Measurements from ENCODE around the gene AAK1.
"Not testable (repeated sequence)": the region's sequence is repeated elsewhere in the genome, so short reads cannot be mapped to it uniquely, and the experiment has no call there.

AAK1 gene

DNA sequence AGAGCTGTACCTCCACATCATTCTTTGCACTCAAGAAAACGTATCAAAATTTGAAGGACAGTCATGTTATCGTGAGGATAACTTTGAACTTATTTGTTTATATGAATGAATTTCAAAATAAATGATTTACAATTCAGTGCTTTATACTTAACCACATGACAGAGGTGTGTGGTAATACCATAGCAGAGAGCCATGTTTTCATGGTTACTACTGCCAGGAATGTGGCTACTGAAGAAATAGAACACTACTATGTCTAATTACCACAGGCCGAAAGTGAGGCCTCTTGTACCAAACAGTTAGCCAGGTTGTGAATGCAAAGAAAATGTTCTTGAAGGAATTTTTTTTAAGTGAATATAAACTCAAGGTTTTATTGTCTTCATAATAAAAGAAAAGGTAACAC, 49.2 kb downstream of the AAK1 start:
- DNase-seq = no peak

DNA sequence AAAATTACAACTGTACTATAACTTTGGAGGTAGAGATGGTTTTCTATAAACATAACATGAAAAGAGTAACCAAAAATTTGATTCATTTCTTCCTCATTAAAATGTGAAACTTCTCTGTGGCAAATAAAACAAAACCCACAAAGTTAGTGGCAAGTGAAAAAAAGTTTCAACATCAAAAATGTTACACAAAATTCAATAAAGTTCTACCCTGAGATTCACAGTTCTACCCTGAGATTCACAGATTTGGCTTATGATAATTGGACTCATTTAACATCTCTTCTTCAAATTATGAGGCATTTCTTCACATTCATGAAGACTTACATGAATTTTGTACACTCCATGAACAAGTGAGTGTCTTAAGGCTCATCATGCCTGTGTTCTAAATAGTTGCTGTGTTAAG, 51.0 kb downstream of the AAK1 start:
- no peak for DNase-seq

DNA sequence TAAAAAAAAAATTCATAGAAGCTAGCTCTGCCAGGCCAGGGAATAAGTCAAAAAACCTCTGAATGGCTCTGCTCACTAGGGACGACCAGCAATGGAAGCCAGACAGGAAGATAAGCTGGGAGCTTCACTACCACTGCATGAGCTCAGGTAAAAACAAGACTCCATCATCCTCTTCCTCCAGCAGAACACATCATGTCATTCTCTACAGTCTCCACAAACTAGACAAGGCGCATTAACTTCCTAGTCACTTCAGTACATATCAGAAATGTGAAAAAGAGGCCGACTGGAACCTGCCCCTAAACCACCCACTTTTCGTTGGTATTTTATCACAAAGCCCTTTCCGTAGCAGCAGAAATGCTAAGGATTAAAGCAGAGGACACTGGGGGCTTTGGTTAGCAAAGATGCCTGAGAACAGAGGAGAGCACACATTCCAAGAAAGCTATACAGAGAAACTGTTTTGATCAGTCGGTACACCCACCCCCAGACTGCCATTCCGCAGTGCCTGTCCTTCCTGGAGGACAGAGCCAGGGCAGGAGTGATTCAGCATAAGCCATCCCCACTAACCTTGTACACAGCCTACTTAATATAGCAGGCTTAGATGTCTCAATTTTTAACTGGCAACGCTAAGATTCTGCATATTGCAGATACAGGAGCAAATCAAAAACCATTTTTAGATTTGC, 53.4 kb downstream of the AAK1 start:
- no peak for DNase-seq

DNA sequence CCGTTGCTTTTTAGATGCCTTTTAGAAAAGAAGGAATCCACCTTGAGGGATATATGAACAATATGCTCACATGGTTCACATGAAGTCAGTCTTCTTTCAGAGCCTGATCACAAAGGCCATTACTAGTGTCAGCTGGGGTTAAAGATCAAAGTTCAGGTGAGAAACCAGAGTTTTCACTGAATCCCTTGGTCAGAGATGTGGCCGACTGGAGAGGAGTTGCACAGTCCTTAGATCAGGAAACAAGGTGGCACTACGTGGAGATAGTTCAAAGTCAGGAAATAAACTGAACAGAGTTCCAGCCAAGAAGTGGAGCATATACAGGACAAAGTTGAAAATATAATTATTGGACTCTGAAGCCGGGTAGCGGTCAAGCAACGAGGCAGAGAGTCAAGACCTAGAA, 54.6 kb downstream of the AAK1 start:
- DNase-seq = no peak

DNA sequence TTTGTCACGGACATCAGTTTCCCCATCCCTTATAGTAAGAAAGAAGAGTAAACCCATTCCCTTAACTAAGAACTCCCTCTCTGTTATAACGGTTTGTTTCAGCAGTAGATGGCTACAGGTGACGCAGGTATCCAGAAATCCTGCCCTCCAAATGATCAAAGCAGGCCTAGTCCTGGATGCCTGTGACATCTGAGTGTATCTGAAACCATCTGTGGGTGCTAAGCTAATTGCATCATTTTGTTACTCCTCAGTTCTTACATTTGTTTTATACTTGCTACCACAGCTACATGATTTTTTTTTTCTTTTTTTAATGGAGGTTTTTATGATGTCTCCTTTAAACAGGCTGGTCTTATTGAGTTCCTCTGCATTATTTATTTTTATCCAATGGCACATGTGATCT, 55.1 kb downstream of the AAK1 start:
- DNase-seq = no peak

DNA sequence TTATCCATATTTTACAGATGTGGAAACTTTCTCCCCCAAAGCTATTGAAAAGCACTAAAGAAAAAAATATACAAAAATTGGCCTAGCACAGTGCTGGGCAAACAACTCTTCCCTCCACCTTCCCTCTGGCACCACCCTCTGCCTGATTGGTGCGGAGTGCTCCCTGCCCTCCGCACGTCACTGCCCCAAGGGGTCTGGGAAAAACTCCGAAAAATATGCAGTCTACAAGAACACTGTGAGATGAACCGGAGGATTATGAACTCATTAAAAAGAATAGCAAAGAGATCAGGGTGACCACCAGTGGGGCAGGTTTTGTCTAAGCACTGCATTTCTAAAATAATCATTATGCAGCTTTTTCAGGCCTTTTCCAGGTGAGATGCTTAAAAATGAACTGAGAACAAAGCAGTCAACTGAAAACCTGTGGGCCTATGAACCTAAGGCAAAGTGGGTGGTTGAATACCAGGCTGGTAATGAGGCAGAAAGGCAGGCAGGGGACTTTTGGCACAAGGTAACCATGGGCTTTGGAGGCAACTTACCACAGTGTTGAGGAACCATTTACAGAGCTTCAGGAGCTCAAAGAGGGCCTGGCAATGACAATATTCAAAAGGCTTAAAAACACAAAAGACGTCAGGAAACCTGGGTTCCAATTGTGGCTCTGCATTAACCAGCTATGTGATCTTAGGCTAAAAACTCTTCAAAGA, 57.5 kb downstream of the AAK1 start:
- DNase-seq = no peak

DNA sequence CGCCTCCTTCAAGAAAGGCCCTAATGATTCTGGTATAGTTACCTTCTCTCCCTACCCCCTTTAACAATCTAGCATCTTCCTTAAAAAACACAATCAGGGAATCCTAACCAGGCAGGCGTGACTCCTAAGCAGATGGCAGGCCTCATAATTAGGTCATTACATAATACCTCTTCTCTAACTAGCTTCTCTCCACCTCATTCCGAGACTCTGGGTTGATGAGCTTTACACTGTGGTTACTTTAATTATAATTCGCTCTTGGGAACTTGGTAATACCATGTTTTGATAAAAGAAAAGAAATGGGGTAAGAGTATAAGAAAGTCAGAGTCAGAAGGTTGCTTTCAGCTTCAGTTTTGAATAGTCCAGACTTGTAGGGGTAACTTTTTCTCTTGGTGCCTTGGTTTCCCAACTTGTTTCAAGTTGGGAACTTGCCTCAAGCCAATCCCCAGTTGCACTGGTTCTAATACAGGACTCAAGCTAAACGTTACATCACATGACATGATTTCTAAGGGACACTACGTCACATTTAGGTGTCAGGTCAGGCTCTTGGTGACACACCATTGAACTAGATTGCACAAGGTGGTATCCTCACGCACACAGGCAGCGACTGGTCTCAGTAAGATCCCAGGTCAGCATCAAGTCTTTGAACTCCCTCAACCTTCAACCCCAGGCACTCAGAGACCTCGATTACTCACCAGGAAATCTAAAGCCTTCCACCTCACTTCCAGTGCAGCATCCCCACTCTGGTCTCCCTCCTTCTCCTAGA, 59.2 kb downstream of the AAK1 start:
- DNase-seq = no peak

DNA sequence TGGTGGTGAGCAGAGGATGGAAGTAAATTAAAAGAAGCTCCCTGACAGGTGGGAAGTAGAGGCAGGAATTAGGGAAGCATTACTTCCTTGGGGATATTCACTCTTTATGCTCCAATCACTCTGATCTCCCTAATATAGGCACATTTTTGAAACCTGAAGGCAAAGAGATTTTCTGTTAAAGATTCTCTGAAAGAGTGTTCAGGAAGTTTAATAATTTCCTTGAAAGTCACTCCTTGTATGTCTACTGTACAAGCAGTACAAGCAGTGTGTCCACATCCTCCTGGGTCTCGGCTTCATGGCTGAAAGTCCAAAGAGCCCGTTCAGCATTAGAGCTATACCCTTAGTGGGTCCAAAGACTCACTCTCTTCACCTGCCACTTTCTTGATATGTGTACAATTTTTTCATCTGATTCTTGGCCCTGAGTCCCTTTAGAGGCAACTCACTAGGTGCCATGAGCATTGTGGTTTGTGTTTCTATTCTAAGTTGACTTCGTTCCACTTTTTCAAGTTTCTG, 60.2 kb downstream of the AAK1 start:
- no peak for DNase-seq

DNA sequence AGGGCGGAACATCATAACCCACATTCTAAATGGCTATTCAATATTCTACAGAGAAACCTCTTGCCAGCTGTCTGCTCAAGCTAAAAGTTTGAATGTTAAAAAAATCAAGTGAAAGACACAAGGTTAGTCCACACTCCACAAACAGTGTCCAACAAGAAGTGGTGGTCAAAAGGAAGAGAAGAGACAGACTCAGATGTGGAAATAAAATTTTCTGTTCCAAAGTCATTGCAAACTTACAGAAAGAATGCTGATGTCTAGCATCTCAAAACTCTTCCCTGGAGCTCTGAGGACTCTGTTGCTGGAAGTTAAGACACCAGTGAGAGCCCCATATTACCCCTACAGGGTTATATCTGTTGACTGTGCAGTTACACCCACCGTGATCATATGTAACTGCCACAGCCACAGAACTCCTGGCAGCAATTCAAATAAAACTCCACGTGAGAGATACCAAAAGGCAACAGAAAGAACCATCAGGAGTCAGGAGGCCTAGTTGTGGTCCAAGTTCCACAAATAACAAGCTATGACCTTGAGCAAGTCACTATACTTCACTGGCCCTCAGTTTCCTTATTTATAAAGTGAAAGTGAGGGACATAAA, 60.9 kb downstream of the AAK1 start:
- no peak for DNase-seq

DNA sequence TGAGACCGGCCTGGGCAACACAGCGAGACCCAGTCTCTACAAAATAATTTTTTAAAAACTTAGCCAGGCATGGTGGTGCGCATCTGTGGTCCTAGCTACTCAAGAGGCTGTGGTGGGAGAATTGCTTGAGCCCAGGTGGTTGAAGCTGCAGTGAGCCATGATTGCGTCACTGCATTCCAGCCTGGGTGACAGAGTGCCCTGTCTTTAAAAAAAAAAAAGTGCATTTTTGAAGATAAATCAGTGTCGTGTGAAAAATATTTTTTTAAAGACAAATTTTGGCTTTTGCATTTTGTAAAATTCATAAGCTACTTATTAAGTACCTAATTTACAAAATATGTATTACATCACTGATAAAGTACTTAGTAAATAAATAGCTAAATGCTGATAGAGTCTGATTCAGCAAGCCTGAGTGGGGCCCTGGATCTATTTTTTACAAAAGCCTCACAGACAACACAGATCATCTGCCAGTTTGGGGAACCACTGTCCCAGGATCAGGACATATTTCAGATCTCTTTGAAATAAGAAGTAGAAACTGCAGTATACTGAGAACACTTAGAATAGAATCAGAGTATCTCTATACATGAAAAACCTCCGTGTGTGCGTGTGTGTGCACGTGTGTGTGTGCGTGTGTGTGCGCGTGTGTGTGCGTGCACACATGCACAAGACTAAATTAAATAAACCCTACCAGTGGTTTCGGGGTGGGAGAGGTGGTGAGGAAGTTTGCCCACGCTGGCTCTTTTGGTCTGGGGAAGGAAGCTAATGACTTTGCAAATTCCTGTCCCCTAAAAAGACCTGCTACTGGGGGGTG, 61.6 kb downstream of the AAK1 start:
- no peak for DNase-seq

DNA sequence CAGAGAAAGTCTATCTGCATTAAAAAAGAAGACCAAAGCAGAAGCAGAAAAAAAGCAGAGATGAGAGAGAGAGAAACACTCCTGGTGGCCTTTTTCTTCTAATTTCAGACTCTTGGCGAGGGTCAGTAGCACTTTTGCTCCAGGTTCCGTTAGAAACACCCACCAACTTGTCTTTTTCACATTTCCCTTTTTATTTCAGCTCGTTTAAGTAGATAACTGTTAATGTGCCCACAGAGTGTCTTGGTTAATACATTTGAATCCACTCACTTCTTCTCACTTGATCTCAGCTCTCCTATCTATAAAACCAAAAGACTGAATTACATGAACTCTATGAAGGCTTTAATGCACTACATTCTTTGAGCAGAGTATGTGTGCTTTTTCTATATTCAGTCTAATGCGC, 63.1 kb downstream of the AAK1 start:
- DNase-seq = no peak

DNA sequence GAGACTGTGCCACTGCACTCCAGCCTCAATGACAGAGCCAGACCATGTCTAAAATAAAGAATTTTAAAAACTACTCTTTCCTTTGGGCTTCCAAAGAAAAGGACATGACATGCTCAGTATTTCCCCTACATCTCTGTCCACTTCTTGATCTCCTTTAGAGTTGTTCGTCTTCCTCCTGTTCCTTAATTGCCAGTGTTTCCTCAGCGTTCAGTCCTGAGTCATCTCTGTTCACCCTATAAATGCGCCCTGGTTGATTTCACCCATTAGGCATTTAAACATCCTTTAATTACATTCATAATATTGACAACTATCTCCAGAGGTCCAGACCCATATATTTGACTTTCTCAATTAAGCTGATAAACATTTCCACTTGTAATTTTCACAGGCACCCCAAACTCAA, 64.0 kb downstream of the AAK1 start:
- DNase-seq = no peak

DNA sequence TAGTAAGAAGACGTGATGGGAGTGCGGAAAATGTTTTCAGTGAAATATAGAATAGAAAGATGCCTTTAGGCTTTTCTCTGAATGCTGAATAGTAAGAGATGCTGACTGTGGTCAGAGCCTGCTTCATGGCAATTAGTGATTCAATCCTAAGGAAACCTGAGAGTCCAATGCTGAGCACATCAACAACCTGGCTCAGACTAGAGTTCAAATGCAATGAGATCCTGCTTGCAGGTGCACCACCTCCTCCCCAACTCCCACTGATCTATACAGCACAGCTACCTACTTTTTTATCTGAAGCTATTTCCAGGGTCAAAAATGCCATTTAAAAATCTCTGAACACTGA, 65.4 kb downstream of the AAK1 start:
- DNase-seq = no peak

DNA sequence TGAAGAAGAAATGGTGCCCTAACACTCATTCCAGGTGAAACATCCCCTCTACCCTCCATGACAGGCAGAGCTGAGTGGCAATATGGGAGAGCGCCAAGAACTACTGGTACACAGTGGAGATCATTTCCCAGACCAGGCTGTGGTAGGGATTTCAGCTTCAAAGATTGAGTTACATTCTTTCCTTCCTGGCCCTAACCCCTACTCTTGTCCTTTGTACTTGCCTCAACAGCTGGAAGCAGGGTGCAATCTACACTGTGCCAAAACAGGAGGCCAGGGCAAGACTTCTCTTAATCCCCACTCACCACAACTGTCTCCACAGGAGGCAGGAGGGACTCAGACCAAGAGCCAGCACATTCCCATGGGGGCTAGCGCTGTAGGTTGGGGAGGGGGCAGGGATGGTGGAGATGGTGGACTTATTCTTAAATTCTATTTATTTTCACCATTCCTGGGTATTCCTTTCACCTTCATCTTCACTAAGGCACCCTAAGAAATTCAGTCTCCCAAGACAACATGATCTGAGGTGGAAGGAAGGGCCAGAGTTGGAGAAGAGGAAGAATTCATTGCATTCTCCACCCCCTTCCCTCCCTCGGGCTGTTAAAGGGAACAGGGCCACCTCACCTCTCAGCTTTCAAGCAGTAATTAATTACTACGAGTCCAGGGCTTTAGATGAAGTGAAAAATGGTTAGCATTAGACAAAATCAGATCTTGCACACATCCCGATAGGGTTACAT, 65.9 kb downstream of the AAK1 start:
- no peak for DNase-seq

DNA sequence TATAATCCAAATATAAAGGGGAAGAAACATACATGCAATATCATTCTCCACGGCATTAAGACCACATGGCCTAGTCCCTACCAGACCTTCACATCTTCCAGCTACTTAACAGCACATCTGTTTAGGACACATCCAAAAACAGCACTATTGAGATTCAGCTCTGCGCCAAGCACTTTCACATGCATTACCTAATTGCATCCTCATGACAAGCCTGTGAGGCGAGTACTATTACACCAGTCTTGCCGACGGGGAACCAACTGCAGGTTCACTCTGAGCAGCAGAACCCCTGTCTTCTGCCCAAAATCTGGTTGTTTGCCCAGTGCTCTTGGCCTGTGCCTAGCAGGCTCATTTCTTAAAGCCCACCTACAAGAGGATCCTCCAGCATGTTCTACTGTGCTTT, 66.7 kb downstream of the AAK1 start:
- no peak for DNase-seq

DNA sequence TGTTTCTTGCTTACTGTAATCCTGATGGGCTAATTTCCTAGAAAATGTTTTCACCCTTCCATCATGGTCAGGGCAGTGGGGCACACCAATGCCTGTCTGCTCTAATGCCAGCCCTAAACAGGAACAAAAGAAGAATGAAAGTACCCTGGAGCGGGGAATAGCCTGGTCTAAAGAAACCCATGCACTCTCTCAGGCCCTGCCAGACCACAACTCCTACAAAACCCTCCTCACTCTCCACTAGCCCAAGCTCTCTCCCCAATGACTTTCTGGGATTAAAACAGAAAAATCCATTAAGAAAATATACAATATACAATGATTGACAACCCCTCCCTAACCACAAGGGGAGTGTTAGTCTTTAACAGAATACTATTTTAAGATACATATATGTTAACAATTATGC, 67.6 kb downstream of the AAK1 start:
- no peak for DNase-seq

DNA sequence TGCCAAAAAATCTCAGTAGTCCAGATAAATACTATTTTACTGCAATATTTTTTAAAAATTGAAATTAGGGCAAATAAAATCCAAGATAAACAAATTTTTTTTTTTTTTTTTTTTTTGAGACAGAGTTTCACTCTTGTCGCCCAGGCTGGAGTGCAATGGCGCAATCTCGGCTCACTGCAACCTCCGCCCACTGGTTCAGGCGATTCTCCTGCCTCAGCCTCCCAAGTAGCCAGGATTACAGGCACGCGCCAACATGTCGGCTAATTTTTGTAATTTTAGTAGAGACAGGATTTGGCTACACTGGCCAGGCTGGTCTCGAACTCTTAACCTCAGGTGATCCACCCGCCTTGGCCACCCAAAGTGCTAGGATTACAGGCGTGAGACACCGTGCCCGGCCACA, 68.2 kb downstream of the AAK1 start:
- DNase-seq = not testable (repeated sequence)

DNA sequence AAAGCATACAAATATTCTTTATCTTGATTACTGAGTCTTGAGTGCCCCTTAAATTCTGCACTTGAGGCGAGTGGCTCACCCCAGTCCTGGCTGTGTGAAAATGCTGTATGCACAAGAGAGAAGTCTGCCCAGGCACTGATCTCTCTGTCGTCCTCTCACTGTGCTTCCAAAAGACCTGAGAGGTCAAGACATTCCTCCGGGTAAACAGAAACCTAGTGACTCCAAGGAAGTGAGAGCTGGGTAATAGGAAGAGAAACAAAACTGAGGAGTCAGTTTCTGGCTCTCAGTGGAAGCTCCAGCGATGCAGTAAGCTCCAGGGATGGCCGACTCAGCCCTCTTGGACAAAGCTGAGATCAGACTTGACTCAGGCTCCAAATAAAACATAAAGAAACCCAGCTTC, 70.9 kb downstream of the AAK1 start:
- no peak for DNase-seq

DNA sequence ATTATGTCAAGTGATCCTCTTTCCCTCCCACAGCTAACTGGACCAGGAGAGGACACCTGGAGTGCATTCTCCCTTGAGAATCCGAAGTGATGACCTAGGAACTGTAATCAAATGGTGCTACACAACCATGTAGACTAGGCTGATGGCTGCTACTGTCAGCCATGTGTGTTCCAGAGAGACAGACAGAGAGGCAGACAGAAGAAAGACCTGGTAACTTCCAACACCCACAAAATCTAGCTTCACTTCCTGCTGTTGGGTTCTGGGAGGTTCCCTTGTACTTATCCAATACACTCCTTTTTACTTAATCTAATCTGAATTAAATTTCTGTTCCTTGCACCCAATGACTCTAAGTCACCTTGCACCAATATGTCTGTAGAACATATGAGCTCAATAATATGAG, 72.3 kb downstream of the AAK1 start:
- DNase-seq = no peak

DNA sequence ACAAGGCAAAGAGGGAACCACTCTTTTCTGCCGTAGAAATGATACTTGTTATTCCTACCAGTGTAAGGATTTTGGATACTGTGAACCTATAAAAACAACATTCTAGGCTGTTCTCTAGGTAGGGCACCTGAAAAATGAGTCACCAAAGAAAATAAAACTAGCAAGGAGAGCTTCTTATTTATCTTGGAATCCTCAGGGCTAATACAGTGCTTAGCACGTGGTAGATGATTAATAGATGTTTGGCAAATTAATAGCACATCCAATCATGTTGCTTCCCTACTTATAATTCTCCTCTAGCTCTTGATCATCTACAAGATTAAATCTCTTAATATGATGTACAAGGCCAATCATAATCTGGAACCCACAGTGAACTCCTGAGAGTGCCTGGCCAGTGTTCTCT, 73.1 kb downstream of the AAK1 start:
- no peak for DNase-seq

DNA sequence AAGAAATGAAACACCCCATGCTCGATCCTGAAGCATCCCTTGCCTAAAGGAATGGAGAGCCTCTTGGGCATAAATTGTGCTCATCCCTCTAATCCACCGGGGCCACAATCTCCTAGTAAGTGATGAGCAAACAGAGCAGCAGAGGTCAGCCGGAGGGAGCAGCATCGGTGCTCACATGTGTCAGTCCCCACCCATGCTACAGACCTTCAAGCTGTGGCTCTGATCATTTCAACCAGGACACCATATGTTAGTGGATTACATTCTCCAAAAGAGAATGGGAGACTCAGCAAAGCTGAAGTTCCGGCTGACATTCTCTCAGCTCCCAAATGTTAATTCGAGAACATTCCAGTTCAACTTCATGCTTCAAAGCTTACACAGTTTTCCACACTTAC, 75.6 kb downstream of the AAK1 start:
- no peak for DNase-seq

All from cortex of kidney (tissue), 1 donor.